ENCODE data around the gene BCO2. TPM values are rescaled to one million over a fixed set of nuclear protein-coding genes. Genes with fewer than 3 reads are reported as not detected.

Gene BCO2
- total and polyA plus RNA-seq, 9 donors, result 1.2 to 11.7 (median 4.2) TPM

GRCh38 chr11:112132737-112133136, 42.6 kb upstream of the BCO2 start:
- 67 to 85% (median 72%) methylated on average over 2 of the region's 2 CpGs for WGBS, 3 donors
- Histone ChIP-seq H3K27ac (no peak overlapping the region), H3K36me3 (no peaks in the 10 kb centered on the region), H3K4me1 (ENCODE audit: insufficient read depth) (no peaks in the 10 kb centered on the region), H3K4me3 (no peak overlapping the region), H3K9me3 (no peaks in the 10 kb centered on the region), H3K27me3 (no peaks in the 10 kb centered on the region)
- intact Hi-C loops (cut with DNase I), result no loop called here
- TF ChIP-seq EP300 (IDR thresholded peaks at IDR 0.05), result no peak
- no peak for TF ChIP-seq POLR2A (IDR thresholded peaks at IDR 0.05)
- no peak for TF ChIP-seq CTCF (IDR thresholded peaks at IDR 0.05)
- DNase-seq, result no peak

- Histone ChIP-seq H3K4me3 (no peak overlapping the region), H3K9me3 (no peaks in the 10 kb centered on the region), H3K4me1 (ENCODE audit: insufficient read depth) (no peaks in the 10 kb centered on the region), H3K36me3 (no peaks in the 10 kb centered on the region), H3K27me3 (no peaks in the 10 kb centered on the region), H3K27ac (no peak overlapping the region)
- intact Hi-C loops (cut with DNase I), result no loop called here
- 83 to 89% (median 87%) methylated on average over 3 to 4 of the region's 4 CpGs for WGBS, 3 donors
- TF ChIP-seq POLR2A (IDR thresholded peaks at IDR 0.05) (no peak), CTCF (IDR thresholded peaks at IDR 0.05) (no peak), EP300 (IDR thresholded peaks at IDR 0.05) (no peak)
- DNase-seq, result no peak
Observed at GRCh38 chr11:112134473-112134872, 40.8 kb upstream of the BCO2 start.

- Histone ChIP-seq H3K4me3 (no peak overlapping the region), H3K27ac (no peak overlapping the region), H3K27me3 (no peaks in the 10 kb centered on the region), H3K9me3 (no peaks in the 10 kb centered on the region), H3K4me1 (ENCODE audit: insufficient read depth) (no peaks in the 10 kb centered on the region), H3K36me3 (no peaks in the 10 kb centered on the region)
- no peak for DNase-seq
- TF ChIP-seq CTCF (IDR thresholded peaks at IDR 0.05) (no peak), POLR2A (IDR thresholded peaks at IDR 0.05) (no peak), EP300 (IDR thresholded peaks at IDR 0.05) (no peak)
- 90 to 95% (median 93%) methylated on average over 3 of the region's 3 CpGs for WGBS, 3 donors
- intact Hi-C loops (cut with DNase I), result no loop called here
Observed at GRCh38 chr11:112143597-112143996, 31.7 kb upstream of the BCO2 start.

- DNase-seq, result no peak
- Histone ChIP-seq H3K4me3 (no peak overlapping the region), H3K36me3 (no peaks in the 10 kb centered on the region), H3K27ac (no peak overlapping the region), H3K27me3 (no peaks in the 10 kb centered on the region), H3K4me1 (ENCODE audit: insufficient read depth) (no peaks in the 10 kb centered on the region), H3K9me3 (no peaks in the 10 kb centered on the region)
- WGBS, 3 donors, result 75 to 79% (median 76%) methylated on average over 5 of the region's 5 CpGs
- intact Hi-C loops (cut with DNase I), result no loop called here
- TF ChIP-seq POLR2A (IDR thresholded peaks at IDR 0.05), result no peak
- TF ChIP-seq CTCF (IDR thresholded peaks at IDR 0.05), result no peak
- no peak for TF ChIP-seq EP300 (IDR thresholded peaks at IDR 0.05)
Observed at GRCh38 chr11:112150517-112150916, 24.8 kb upstream of the BCO2 start.

Data from ovary (tissue), 9 donors.